H9 (cell line): ENCODE data around the gene SLC37A2. TPM values are rescaled to one million over a fixed set of nuclear protein-coding genes. Genes with fewer than 3 reads are reported as not detected.

ENCODE experiments used
- DNase-seq: peaks from one replicate; pipeline ENCODE4 v3.0.0-alpha.2; 2017
- H2AFZ ChIP-seq: one replicate; pipeline ENCODE4 v1.6.1; 2013; ENCODE audit warnings: mild to moderate bottlenecking, low read length, control low read depth, moderate library complexity
- H2AK5ac ChIP-seq: 2 replicates; pipeline ENCODE4 v1.6.1; 2013; ENCODE audit warnings: low read length, control low read depth, mixed read lengths; ENCODE audit not compliant: insufficient read length
- H2BK120ac ChIP-seq: one replicate; pipeline ENCODE4 v1.6.1; 2013; ENCODE audit warnings: low read depth, mild to moderate bottlenecking, low read length, control low read depth, inconsistent platforms; ENCODE audit not compliant: poor library complexity, severe bottlenecking
- H2BK12ac ChIP-seq: 2 replicates; pipeline ENCODE4 v1.6.1; 2013; ENCODE audit warnings: low read length, control low read depth, mixed read lengths, low read depth; ENCODE audit not compliant: insufficient read length
- H2BK15ac ChIP-seq: 2 replicates; pipeline ENCODE4 v1.6.1; 2013; ENCODE audit warnings: low read depth, low read length, control low read depth
- H2BK20ac ChIP-seq: one replicate; pipeline ENCODE4 v1.6.1; 2013; ENCODE audit warnings: low read depth, mild to moderate bottlenecking, low read length, control low read depth, inconsistent platforms; ENCODE audit not compliant: poor library complexity, severe bottlenecking
- H2BK5ac ChIP-seq: 2 replicates; pipeline ENCODE4 v1.6.1; 2013; ENCODE audit warnings: low read length, control low read depth, mixed read lengths; ENCODE audit not compliant: insufficient read length
- H3K14ac ChIP-seq: 2 replicates; pipeline ENCODE4 v1.6.1; 2013; ENCODE audit warnings: low read length, control low read depth; ENCODE audit not compliant: insufficient read depth
- H3K18ac ChIP-seq: 2 replicates; pipeline ENCODE4 v1.6.1; 2013; ENCODE audit warnings: low read depth, mild to moderate bottlenecking, mixed read lengths, low read length, control low read depth; ENCODE audit not compliant: insufficient read length
- H3K23ac ChIP-seq: 2 replicates; pipeline ENCODE4 v1.6.1; 2013; ENCODE audit warnings: low read length, control low read depth, mixed read lengths, low read depth; ENCODE audit not compliant: insufficient read length
- H3K23me2 ChIP-seq: 2 replicates; pipeline ENCODE4 v1.6.1; 2013; ENCODE audit warnings: low read depth, mild to moderate bottlenecking, mixed read lengths, low read length, control low read depth; ENCODE audit not compliant: insufficient read length, poor library complexity, severe bottlenecking
- H3K27ac ChIP-seq: 2 replicates; pipeline ENCODE4 v1.5.1; 2013; ENCODE audit warnings: low read length, control low read depth, mixed read lengths, low read depth; ENCODE audit not compliant: insufficient read length
- H3K27me3 ChIP-seq: 2 replicates; pipeline ENCODE4 v1.6.1; 2013; ENCODE audit warnings: low read length, control low read depth, inconsistent platforms; ENCODE audit not compliant: insufficient read depth
- H3K4ac ChIP-seq: 2 replicates; pipeline ENCODE4 v1.6.1; 2013; ENCODE audit warnings: low read depth, mild to moderate bottlenecking, control low read depth, inconsistent platforms, low read length, moderate library complexity
- H3K4me1 ChIP-seq: 2 replicates; pipeline ENCODE4 v1.6.1; 2013; ENCODE audit warnings: low read length, control low read depth, inconsistent platforms; ENCODE audit not compliant: insufficient read depth
- H3K4me2 ChIP-seq: 2 replicates; pipeline ENCODE4 v1.6.1; 2013; ENCODE audit warnings: low read length, control low read depth, mixed read lengths; ENCODE audit not compliant: insufficient read length, insufficient read depth
- H3K56ac ChIP-seq: 2 replicates; pipeline ENCODE4 v1.6.1; 2013; ENCODE audit warnings: low read depth, mild to moderate bottlenecking, mixed read lengths, low read length, control low read depth; ENCODE audit not compliant: insufficient read length
- H3K79me1 ChIP-seq: 2 replicates; pipeline ENCODE4 v1.6.1; 2013; ENCODE audit warnings: low read depth, mild to moderate bottlenecking, moderate library complexity, low read length, control low read depth, inconsistent platforms; ENCODE audit not compliant: insufficient read depth, poor library complexity, severe bottlenecking
- H3K79me2 ChIP-seq: 2 replicates; pipeline ENCODE4 v1.6.1; 2013; ENCODE audit warnings: low read length, control low read depth, inconsistent platforms; ENCODE audit not compliant: insufficient read depth
- H3K9ac ChIP-seq: 2 replicates; pipeline ENCODE4 v1.6.1; 2013; ENCODE audit warnings: low read length, control low read depth, mixed read lengths; ENCODE audit not compliant: insufficient read length; ENCODE audit errors: extremely low read depth
- H3K9me3 ChIP-seq: one replicate; pipeline ENCODE4 v1.6.1; 2013; ENCODE audit warnings: low read depth, low read length, inconsistent platforms; ENCODE audit not compliant: control insufficient read depth
- H3T11ph ChIP-seq: one replicate; pipeline ENCODE4 v1.6.1; 2013; ENCODE audit warnings: mild to moderate bottlenecking, low read length, control low read depth, inconsistent platforms
- H4K20me1 ChIP-seq: one replicate; pipeline ENCODE4 v1.6.1; 2013; ENCODE audit not compliant: control insufficient read depth, insufficient read length, insufficient read depth
- H4K5ac ChIP-seq: 2 replicates; pipeline ENCODE4 v1.6.1; 2013; ENCODE audit warnings: low read depth, mild to moderate bottlenecking, mixed read lengths, low read length, control low read depth; ENCODE audit not compliant: insufficient read length
- H4K8ac ChIP-seq: replicated peaks from 2 replicates; pipeline ENCODE4 v1.6.1; 2013; ENCODE audit warnings: low read length, control low read depth, mixed read lengths, low read depth; ENCODE audit not compliant: insufficient read length
- H4K91ac ChIP-seq: 2 replicates; pipeline ENCODE4 v1.6.1; 2013; ENCODE audit warnings: low read depth, mild to moderate bottlenecking, moderate library complexity, mixed read lengths, low read length, control low read depth; ENCODE audit not compliant: insufficient read length
- H3K27ac Mint-ChIP-seq, 3 experiments: 2 replicates in 2 of 3; 3 replicates in 1 of 3; pipeline ENCODE4 v1.8.0; 2020 to 2021; ENCODE audit warnings: mixed read lengths in 3 of 3, mild to moderate bottlenecking in 1 of 3, moderate library complexity in 1 of 3
- H3K27me3 Mint-ChIP-seq: 2 replicates; pipeline ENCODE4 v1.8.0; 2021; ENCODE audit warnings: low read depth, mild to moderate bottlenecking, moderate library complexity, mixed read lengths
- H3K36me3 Mint-ChIP-seq, 3 experiments: 2 replicates in 2 of 3; 3 replicates in 1 of 3; pipeline ENCODE4 v1.8.0; 2020 to 2021; ENCODE audit warnings: low read depth in 3 of 3, mixed read lengths in 3 of 3; ENCODE audit not compliant: insufficient read depth in 1 of 3
- H3K4me1 Mint-ChIP-seq, 2 experiments: 2 replicates each; pipeline ENCODE4 v1.8.0; 2020; ENCODE audit warnings: mixed read lengths in 2 of 2
- H3K4me3 Mint-ChIP-seq, 2 experiments: 2 replicates in 1 of 2; 3 replicates in 1 of 2; pipeline ENCODE4 v1.8.0; 2020 to 2021; ENCODE audit warnings: mild to moderate bottlenecking in 2 of 2, mixed read lengths in 2 of 2, moderate library complexity in 1 of 2
- H3K9me3 Mint-ChIP-seq, 2 experiments: 2 replicates in 1 of 2; 3 replicates in 1 of 2; pipeline ENCODE4 v1.8.0; 2020; ENCODE audit warnings: mild to moderate bottlenecking in 2 of 2, mixed read lengths in 2 of 2, moderate library complexity in 1 of 2
- WGBS: extraction: QIAGEN DNeasy Blood & Tissue Kit; methylation state at CpG from one replicate; pipeline ENCODE4 v1.1.7; 2013; ENCODE audit warnings: missing lambda C conversion rate, low lambda C conversion rate, mixed read lengths; ENCODE audit not compliant: insufficient read length; ENCODE audit errors: extremely low coverage; 5-methylcytosine and 5-hydroxymethylcytosine counted together
- total RNA-seq: library from RNA; stranded (reverse); gene quantifications from 2 replicates; pipeline ENCODE4 v1.2.1, GENCODE V29; 2021
- TF ChIP-seq, protein P1 (sequence below): fragments of 200-600 bp; sonication (generic); conservative IDR thresholded peaks from 3 replicates; pipeline ENCODE4 v1.8.0; 2021; ENCODE audit warnings: antibody characterized with exemption, mild to moderate bottlenecking

SLC37A2 gene
- total RNA-seq, 1 experiment from 2014 or later, result 1.2 TPM

DNA sequence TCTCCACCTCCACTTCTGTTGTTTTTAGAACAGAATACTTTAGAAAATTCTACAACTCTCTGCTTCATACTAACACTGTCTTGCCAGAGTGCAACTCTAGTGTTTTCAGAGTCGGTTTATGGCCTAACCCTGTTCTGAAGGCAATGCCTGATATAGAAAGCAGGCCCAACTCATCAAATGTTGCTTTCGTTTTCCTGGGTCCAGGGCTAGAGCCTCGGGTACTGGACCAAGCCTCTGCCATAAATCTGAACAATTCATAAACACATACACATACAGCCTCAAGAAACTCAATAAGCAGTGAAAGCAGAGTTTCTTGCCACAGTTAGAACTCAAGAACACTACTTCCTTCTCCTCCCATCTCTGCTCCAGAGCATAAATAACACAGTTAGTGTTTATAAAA, 38.5 kb downstream of the SLC37A2 start:
- Histone ChIP-seq H3K23ac (no peak overlapping the region), H4K91ac (no peak overlapping the region), H4K20me1 (no peaks in the 10 kb centered on the region), H3K23me2 (no peaks in the 10 kb centered on the region), H3K4me2 (no peak overlapping the region), H2BK15ac (no peak overlapping the region), H2BK120ac (no peak overlapping the region), H2BK20ac (no peak overlapping the region), H3K79me1 (no peaks in the 10 kb centered on the region), H2AK5ac (no peak overlapping the region), H2AFZ (no peak overlapping the region), H3T11ph (no peak overlapping the region), H4K8ac (no peak overlapping the region), H3K4ac (no peak overlapping the region), H3K79me2 (no peaks in the 10 kb centered on the region), H3K27me3 (no peaks in the 10 kb centered on the region), H4K5ac (no peak overlapping the region), H3K9ac (no peak overlapping the region), H3K56ac (no peak overlapping the region), H2BK12ac (no peak overlapping the region), H3K27ac (no peak overlapping the region), H3K9me3 (no peaks in the 10 kb centered on the region), H3K4me1 (no peaks in the 10 kb centered on the region; the same call in 1 of the 2 replicates), H3K18ac (no peak overlapping the region), H3K14ac (no peak overlapping the region), H2BK5ac (no peak overlapping the region)
- peaks cover 14 to 16% of the 10 kb centered on the region in 2 experiments; a peak in 3 of 4 replicates for H3K4me1 Mint-ChIP-seq
- H3K9me3 Mint-ChIP-seq, result peaks cover 13 to 14% of the 10 kb centered on the region in 2 experiments
- TF ChIP-seq, protein P1, sequence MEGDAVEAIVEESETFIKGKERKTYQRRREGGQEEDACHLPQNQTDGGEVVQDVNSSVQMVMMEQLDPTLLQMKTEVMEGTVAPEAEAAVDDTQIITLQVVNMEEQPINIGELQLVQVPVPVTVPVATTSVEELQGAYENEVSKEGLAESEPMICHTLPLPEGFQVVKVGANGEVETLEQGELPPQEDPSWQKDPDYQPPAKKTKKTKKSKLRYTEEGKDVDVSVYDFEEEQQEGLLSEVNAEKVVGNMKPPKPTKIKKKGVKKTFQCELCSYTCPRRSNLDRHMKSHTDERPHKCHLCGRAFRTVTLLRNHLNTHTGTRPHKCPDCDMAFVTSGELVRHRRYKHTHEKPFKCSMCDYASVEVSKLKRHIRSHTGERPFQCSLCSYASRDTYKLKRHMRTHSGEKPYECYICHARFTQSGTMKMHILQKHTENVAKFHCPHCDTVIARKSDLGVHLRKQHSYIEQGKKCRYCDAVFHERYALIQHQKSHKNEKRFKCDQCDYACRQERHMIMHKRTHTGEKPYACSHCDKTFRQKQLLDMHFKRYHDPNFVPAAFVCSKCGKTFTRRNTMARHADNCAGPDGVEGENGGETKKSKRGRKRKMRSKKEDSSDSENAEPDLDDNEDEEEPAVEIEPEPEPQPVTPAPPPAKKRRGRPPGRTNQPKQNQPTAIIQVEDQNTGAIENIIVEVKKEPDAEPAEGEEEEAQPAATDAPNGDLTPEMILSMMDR, result no peak
- H3K27ac Mint-ChIP-seq, result no peak overlapping the region
- H3K27me3 Mint-ChIP-seq, result no peaks in the 10 kb centered on the region
- H3K36me3 Mint-ChIP-seq, result peaks cover 18 to 72% (median 29%) of the 10 kb centered on the region in 3 experiments
- DNase-seq, result no peak
- WGBS, result no CpG with 5 or more reads among the region's 3 CpGs
- no peak overlapping the region for H3K4me3 Mint-ChIP-seq
